ENCODE measurements around the gene ZC3H12D.

GRCh38 chr6:149477544-149477943 lies 7.3 kb downstream of the ZC3H12D start:
- no peak for TF ChIP-seq PATZ1 (tag by site-specific recombination; IDR thresholded peaks at IDR 0.05)
- TF ChIP-seq ZNF701 (tag by site-specific recombination; IDR thresholded peaks at IDR 0.05), result no peak

All from HEK293 (cell line).